ENCODE measurements around the gene MATK.
"Not testable (repeated sequence)": the region's sequence is repeated elsewhere in the genome, so short reads cannot be mapped to it uniquely, and the experiment has no call there.

MATK gene

DNA sequence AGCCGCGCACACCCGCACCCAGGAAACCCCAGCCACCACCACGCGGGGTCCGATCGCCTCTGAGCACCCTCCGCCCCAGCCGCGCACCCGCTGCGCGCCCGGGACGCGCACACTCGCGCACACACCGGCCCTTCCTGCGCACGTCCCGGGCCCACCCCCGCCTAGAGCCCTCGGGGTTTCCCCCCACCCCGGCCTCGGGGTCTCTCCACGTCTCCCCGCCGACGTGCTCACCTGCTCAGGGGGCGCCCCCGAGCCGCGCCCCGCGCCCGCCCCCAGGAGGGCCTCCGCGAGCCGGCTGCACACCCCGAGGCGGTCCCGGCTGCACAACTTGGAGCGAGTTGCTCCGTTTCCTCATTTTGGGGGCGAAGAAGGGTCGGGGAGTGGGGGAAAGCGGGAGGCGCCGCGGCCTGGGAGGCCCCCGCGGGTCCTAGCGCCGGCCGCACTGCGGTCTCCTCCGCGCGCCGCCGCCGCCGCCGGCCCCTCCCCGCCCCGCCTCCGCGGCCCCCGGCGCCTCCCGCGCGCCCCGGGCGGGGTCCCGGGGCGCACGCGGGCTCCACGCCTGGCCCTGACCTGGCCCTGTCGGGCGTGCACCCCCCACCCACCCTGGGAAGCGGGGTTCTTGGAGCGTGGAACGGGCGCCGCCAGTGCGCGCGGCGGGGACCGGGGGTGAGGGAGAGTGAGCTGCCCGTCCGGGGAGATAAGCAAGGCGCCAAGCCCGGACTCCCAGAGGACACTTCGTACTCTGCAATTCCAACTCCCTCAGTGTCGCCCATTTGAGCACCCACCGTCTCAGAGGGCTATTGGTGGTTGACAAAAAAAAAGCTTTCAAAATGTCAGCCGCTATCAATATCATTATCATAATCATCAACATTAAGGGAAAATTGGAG lies at the start of gene MATK:
MATK (minus strand) TSS at position 444 of the 887 bp plus-strand sequence. CDS start 1,246 bp downstream, outside the sequence.
- DNase-seq, result no peak

- no peak for DNase-seq
Measured at GRCh38 chr19:3835055-3835435, 48.9 kb upstream of the MATK start.

- no peak for DNase-seq
Measured at GRCh38 chr19:3834349-3835054, 48.3 kb upstream of the MATK start.

GRCh38 chr19:3833578-3834348 lies 47.6 kb upstream of the MATK start:
- DNase-seq, result no peak

GRCh38 chr19:3832001-3832400 lies 45.8 kb upstream of the MATK start:
- DNase-seq, result no peak

DNA sequence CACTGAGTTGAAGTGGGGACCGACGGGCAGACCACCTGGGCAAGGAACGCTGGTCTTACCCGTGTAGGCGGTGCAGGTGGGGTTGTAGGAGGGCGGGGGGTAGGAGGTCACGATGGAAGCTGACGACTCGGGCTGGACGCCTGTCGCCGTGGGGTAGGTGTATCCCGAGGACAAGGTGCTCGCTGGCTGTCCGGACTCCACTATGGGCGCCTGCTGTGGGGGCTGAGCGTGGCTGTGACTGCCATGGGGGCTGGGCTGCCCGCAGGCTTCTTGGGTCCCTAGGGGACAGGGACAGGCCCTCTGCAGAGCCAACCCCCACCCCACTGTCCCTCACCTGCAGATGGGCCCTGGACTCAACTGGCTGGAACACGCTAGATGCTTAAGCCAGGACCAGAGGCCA lies 45.4 kb upstream of the MATK start:
- no peak for DNase-seq

DNA sequence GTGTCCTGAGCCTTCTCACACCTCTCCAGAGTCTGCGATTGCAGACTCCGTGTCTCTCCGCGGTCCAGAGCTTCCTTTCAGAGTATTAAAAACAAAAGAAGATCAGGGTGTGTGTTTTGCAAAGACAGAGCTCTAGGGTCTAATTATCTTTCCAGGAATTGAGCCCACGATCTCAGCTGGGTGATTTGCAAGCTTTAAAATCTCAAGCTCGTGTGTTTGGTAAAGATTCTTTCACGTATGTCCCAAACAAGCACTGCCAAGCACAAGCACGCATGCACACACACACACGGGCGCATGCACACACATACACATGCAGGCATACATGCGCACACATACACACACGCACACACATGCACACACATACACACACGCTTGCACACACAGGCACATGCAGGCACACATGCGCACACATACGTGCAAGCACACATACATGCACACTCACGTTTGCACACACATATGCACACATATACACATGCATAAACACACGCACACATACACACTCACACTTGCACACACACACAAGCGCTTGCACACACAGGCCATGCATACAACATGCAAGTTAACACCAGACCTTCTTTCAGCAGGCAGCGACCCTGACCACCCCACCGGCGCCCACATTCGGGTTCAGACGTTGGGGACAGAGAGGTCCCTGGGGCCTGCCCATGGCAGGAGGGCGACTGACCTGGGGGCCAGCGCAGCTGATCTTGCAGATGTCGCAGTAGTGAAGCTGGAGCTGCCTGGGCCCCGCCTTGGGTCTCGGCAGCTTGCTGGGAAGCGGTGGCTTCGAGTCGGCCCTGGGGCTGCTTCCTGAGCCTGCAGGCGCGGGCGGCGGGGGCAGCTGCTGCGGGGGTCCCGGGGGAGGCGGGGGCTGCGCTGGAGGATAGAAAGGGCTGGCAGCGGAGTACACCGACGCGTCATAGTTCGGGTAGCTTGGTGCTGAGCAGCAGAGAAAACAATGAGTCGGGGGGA lies 44.7 kb upstream of the MATK start:
- no peak for DNase-seq

DNA sequence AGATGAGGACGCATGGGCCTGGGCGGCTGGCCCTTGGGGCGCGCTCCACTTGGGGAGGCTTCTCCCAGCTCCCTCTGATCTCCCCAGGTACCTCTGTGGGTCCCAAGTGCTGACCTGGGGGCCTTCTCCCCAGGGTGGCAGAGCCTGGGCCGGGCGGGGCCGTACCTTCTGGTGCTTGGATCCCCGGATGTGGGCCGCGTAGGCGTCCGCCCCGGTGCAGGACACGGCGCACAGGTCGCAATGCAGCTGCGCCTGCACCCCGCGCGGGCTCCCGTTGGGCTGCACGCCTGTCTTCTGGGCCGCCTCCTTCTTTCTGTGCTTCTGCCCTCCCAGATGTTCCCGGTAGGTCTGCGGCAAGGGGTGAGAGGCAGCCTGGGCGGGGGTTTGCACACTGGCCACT lies 41.1 kb upstream of the MATK start:
- no peak for DNase-seq

GRCh38 chr19:3826163-3826562 lies 40.0 kb upstream of the MATK start:
- no peak for DNase-seq

GRCh38 chr19:3825286-3825956 lies 39.2 kb upstream of the MATK start:
- DNase-seq, result no peak

DNA sequence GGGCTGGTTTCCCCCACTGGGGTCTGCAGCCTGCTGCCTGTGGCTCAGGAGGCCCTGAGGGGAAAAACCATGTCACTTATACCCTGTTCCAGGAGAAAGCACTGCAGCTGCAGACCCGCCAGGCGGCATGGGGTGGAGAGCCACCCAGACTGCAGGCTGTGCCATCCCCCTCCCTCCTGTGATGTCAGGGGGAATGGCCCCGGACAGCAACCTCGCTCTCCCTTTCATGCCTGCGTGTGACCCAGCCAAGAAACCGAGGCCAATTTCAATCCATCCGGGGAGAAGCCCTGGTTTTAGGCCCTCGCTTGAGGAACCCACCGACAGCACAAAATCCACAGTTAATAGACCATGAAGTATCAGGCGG lies 37.2 kb upstream of the MATK start:
- DNase-seq, result no peak

DNA sequence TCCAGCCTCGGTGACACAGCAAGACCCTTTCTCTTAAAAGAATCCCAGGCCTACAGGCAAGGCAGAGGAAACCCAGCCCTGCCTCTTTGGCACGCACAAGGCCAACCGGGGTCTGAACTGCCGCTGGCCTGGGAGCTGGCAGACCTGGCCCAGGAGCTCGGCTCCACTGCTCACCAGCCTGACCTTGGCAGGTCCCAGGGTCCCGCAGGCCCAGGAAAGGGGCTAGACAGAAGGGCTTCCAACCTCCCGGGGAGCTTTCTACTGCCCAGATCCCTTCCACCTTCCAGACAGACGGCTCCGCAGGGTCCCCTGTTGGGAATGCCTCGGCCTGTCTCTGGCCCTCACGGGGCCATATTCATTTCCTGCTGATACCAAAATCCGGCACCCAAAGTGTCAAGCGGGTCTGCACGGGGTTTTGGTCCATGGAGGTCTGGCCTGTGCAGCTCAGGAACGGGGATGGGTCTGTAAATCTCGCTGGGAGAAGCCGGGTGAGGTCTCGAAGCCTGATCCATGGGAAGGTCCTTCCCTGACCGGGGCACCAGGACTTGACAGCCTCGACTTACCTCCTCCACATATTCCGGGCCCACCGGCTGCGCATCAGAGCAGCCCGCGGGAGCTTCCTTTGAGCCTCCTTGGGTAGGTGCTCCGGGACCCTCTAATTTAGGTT lies 36.6 kb upstream of the MATK start:
- no peak for DNase-seq

DNA sequence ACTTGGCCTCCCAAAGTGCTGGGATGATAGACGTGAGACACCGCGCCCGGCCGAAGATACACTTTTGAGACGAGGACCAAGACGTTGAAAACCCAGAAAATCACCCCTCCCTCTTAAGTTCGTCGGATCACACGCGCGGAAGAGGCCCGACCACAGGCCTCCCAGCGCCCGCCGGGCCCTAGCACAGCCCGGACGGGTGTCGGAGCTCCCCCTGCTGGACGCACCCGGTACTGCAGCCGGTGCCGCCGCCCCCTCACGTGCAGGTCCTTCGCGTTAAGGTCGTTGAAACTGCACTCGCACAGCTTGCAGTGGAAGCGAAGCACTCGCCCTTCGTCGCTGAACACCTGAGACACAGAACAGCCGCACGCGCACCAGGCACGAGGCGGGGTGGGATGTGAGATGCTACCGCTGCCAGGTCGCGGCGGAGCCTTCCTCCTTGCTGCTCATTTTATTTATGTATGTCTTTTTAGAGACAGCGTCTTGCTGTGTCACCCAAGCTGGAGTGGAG lies 35.7 kb upstream of the MATK start:
- peak; percentile 8 for DNase-seq

- no peak for DNase-seq
Measured at GRCh38 chr19:3821156-3821555, 35.0 kb upstream of the MATK start.

GRCh38 chr19:3819989-3820388 lies 33.8 kb upstream of the MATK start:
- no peak for DNase-seq

DNA sequence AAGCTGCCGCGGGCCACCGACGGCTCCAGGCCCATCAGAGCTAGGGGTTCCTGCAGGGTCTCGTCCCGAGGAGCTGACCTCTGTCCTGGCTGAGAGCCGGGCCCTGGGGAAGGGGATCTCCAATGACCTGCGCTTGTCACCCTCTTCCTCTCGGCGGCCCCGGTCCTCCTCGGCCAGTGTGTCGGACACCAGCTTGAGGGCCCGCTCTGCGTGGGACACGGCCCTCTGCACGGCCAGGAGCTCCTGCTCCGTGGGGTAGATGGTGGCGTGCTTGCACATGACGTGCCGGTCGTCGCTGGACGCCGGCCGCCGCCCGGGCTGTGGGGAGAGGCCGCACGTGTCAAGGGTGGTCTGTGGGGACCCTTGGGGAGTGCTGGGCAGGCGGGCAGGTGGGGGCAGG lies 32.7 kb upstream of the MATK start:
- no peak for DNase-seq

- DNase-seq, result no peak
Measured at GRCh38 chr19:3818466-3818865, 32.3 kb upstream of the MATK start.

DNA sequence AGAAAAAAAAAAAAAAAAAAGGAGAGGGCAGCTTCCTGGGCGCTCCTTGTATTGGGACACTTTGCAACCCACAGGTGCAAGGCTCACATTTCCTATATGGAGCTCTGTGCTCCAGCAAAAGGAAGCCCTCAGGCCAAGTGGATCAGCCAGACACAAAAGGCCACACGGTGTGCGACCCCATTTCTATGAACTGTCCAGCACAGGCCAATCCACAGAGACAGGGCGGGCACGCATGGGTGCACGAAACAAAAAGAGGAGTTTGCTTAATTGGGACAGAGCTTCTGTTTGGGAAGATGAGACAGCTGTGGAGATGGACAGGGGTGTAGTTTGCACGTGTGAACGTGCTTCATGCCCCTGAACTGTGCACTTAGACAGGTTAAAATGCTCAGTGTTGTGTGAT lies 31.6 kb upstream of the MATK start:
- DNase-seq, result no peak

GRCh38 chr19:3816566-3817218 lies 30.5 kb upstream of the MATK start:
- DNase-seq, result no peak

DNA sequence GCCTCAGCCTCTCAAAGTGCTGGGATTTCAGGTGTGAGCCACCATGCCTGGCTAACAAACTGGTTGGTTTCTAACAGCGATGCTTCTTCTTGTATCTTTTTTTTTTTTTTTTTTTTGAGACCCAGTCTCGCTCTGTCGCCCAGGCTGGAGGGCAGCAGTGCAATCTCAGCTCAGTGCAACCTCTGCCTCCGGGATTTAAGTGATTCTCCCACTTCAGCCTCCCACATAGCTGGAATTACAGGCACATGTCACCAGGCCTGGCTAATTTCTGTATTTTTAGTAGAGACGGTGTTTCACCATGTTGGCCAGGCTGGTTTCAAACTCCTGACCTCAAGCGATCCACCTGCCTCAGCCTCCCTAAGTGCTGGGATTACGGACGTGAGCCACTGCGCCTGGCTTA lies 30.0 kb upstream of the MATK start:
- not testable (repeated sequence) for DNase-seq

All from DMS153 (cell line).